Left renal cortex interstitium (tissue), 4 donors: ENCODE data around the gene PAQR4. TPM values are rescaled to one million over a fixed set of nuclear protein-coding genes. Genes with fewer than 3 reads are reported as not detected.
"Not testable (repeated sequence)": the region's sequence is repeated elsewhere in the genome, so short reads cannot be mapped to it uniquely, and the experiment has no call there.

Experiments
- DNase-seq, 4 donors: peaks; one replicate each; pipeline ENCODE4 v3.0.0-alpha.2; 2013; ENCODE audit warnings: low read depth in 4 of 4, low spot score in 2 of 4, missing footprints in 1 of 4
- polyA plus RNA-seq, 4 donors: library from polyadenylated mRNA; unstranded; fragments of 120-200 nt; gene quantifications; one replicate each; pipeline ENCODE4 v1.2.1, GENCODE V29; 2013; ENCODE audit not compliant: insufficient read length in 4 of 4

PAQR4 gene
- polyA plus RNA-seq, 4 donors, result 8.7 to 11.4 (median 9.9) TPM

GRCh38 chr16:2942045-2942444 lies 27.1 kb upstream of the PAQR4 start:
- DNase-seq, result no peak

GRCh38 chr16:2943716-2944115 lies 25.4 kb upstream of the PAQR4 start:
- not testable (repeated sequence) for DNase-seq

GRCh38 chr16:2946649-2947048 lies 22.5 kb upstream of the PAQR4 start:
- no peak for DNase-seq

- no peak for DNase-seq
Measured at GRCh38 chr16:2948807-2949704, 20.1 kb upstream of the PAQR4 start.

GRCh38 chr16:2949705-2950352 lies 19.3 kb upstream of the PAQR4 start:
- no peak for DNase-seq

GRCh38 chr16:2950353-2950724 lies 18.8 kb upstream of the PAQR4 start:
- DNase-seq, result no peak

GRCh38 chr16:2950773-2951172 lies 18.4 kb upstream of the PAQR4 start:
- no peak for DNase-seq

GRCh38 chr16:2952679-2953078 lies 16.5 kb upstream of the PAQR4 start:
- no peak for DNase-seq

GRCh38 chr16:2953706-2954627 lies 15.2 kb upstream of the PAQR4 start:
- no peak for DNase-seq

GRCh38 chr16:2954656-2955381 lies 14.3 kb upstream of the PAQR4 start:
- DNase-seq, result no peak

GRCh38 chr16:2955438-2955778 lies 13.7 kb upstream of the PAQR4 start:
- no peak for DNase-seq

- no peak for DNase-seq
Measured at GRCh38 chr16:2955779-2956578, 13.2 kb upstream of the PAQR4 start.

GRCh38 chr16:2956579-2956956 lies 12.6 kb upstream of the PAQR4 start:
- no peak for DNase-seq

- DNase-seq, result no peak
Measured at GRCh38 chr16:2959206-2959605, 9.9 kb upstream of the PAQR4 start.

- DNase-seq, result no peak
Measured at GRCh38 chr16:2960183-2961010, 8.8 kb upstream of the PAQR4 start.

- no peak for DNase-seq
Measured at GRCh38 chr16:2962334-2963073, 6.6 kb upstream of the PAQR4 start.

- no peak for DNase-seq
Measured at GRCh38 chr16:2963074-2963722, 6.0 kb upstream of the PAQR4 start.
